Fibroblast of pulmonary artery (primary cell): ENCODE data around the gene PRR5.

Source experiments
- DNase-seq: peaks from one replicate; pipeline ENCODE4 v3.0.0-alpha.2; 2010; ENCODE audit warnings: low read depth
- H3K4me3 ChIP-seq: replicated peaks from 2 replicates; pipeline ENCODE4 v1.5.1; 2011; ENCODE audit warnings: low read depth, mild to moderate bottlenecking, control low read depth, low read length, moderate library complexity
- TF ChIP-seq, protein P1 (sequence below): IDR thresholded peaks from 2 replicates; pipeline ENCODE4 v1.5.1; 2011; ENCODE audit warnings: mild to moderate bottlenecking, control low read depth, low read length, inconsistent platforms; ENCODE audit errors: missing control alignments

The PRR5 gene

DNA sequence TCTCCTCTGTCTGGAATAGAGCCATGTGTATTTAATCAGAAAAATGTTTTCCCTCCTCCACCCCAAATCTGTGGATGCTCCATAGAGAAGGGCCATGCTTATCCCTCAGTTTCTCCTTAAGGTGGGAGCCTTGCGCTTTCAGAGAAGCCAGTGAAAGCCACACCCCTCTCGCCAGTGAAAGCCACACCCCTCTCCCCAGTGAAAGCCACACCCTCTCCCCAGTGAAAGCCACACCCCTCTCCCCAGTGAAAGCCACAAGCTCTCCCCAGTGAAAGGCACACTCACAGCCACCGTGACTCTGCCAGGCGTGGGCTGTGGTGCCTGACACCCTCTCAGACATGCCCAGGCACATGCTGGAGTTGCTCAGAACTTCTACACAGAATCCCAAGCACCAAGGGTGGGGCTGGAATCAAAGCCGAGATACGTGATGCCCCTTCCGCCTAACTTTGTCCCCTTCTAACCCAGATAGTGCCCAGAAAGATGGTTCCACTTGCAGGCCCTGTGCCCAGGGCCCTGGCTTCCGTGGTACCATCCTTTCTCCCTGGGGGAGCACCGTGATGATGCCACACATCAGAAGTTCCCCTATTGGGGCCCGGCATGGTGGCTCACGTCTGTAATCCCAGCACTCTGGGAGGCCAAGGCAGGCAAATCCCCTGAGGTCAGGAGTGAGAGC is 16.5 kb upstream of the PRR5 start:
- TF ChIP-seq, protein P1, sequence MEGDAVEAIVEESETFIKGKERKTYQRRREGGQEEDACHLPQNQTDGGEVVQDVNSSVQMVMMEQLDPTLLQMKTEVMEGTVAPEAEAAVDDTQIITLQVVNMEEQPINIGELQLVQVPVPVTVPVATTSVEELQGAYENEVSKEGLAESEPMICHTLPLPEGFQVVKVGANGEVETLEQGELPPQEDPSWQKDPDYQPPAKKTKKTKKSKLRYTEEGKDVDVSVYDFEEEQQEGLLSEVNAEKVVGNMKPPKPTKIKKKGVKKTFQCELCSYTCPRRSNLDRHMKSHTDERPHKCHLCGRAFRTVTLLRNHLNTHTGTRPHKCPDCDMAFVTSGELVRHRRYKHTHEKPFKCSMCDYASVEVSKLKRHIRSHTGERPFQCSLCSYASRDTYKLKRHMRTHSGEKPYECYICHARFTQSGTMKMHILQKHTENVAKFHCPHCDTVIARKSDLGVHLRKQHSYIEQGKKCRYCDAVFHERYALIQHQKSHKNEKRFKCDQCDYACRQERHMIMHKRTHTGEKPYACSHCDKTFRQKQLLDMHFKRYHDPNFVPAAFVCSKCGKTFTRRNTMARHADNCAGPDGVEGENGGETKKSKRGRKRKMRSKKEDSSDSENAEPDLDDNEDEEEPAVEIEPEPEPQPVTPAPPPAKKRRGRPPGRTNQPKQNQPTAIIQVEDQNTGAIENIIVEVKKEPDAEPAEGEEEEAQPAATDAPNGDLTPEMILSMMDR = no peak
- peak; percentile 30 for DNase-seq
- H3K4me3 ChIP-seq = no peak overlapping the region

DNA sequence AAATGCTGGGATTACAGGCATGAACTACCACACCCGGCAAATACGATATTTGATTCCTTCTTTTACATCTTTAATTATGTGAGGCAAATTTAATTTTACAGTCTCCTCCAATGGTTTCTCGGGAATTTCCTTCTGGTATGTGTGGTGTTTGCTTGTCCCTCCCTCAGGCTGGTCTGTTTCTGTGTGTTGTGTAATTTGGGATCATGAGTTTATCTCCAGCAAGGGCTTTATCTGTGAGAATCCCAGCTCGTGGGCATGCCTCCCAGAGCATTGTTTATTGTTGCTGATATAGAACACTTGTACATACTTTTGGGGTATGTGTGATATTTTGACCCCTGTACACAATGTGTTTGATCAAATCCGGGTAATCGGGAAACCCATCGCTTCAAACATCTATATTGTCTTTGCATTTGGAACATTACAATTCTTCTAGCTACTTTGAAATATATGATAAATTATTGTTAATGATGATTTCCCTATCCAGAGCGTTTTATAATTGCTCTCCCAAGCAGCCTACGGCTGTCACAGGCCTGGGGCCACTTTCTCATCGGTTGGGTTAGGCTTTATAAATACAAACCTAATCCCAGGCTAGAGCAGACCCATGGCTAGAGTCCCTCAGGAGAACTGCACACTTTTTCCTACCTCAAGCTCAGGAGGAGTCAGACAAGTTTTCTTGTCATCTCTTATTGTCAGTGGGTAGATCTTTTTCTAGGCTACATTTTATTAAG is 15.0 kb upstream of the PRR5 start:
- DNase-seq = peak; percentile 62
- H3K4me3 ChIP-seq = no peak overlapping the region
- TF ChIP-seq, protein P1 = no peak

DNA sequence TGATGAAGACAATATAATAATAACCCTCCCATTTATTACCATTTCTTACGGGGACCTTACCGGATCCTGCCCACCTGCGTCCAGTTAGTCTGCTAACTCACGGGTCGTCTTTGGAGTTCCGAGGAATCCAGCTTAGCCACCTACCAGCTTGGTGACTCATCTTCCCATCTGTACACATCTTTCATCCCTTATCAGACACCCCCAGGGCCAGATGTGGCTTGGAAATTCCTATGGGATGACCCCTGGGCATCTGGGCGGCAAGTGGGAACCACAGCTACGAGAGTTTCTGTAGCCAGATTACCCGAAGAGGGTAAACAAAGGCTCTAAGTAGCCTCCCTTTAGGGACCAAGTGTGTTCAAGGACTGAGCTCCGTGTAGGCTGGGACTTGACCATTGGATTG is 12.8 kb upstream of the PRR5 start:
- TF ChIP-seq, protein P1 = no peak
- no peak for DNase-seq
- H3K4me3 ChIP-seq = no peak overlapping the region

GRCh38 chr22:44689915-44690524 is 12.0 kb upstream of the PRR5 start:
- no peak overlapping the region for H3K4me3 ChIP-seq
- DNase-seq = no peak
- TF ChIP-seq, protein P1 = no peak

- TF ChIP-seq, protein P1 = no peak
- H3K4me3 ChIP-seq = no peak overlapping the region
- no peak for DNase-seq
Measured at GRCh38 chr22:44691796-44692661, 10.0 kb upstream of the PRR5 start.

GRCh38 chr22:44692662-44693007 is 9.4 kb upstream of the PRR5 start:
- DNase-seq = no peak
- TF ChIP-seq, protein P1 = no peak

More at GRCh38 chr22:44692662-44693007, 9.4 kb upstream of the PRR5 start:
- H3K4me3 ChIP-seq = no peak overlapping the region
